Measurements from ENCODE around the gene NOTO.

The NOTO gene

GRCh38 chr2:73233932-73234832 lies 31.8 kb downstream of the NOTO start, which contains the start of gene CCT7:
CCT7 (plus strand) TSS chr2:73234308; CDS start chr2:73234379, 71 bp downstream.
- DNase-seq (ENCODE audit: low read depth, low spot score) = peak; percentile 89

GRCh38 chr2:73235315-73236028 lies 33.1 kb downstream of the NOTO start:
- no peak for DNase-seq (ENCODE audit: low read depth, low spot score)

GRCh38 chr2:73237168-73237567 lies 34.8 kb downstream of the NOTO start:
- DNase-seq (ENCODE audit: low read depth, low spot score) = no peak

GRCh38 chr2:73238149-73238548 lies 35.8 kb downstream of the NOTO start:
- DNase-seq (ENCODE audit: low read depth, low spot score) = no peak

- DNase-seq (ENCODE audit: low read depth, low spot score) = no peak
Observed at GRCh38 chr2:73238976-73239375, 36.6 kb downstream of the NOTO start.

GRCh38 chr2:73239776-73240175 lies 37.4 kb downstream of the NOTO start:
- DNase-seq (ENCODE audit: low read depth, low spot score) = no peak

- DNase-seq (ENCODE audit: low read depth, low spot score) = no peak
Observed at GRCh38 chr2:73243884-73244570, 41.7 kb downstream of the NOTO start.

- no peak for DNase-seq (ENCODE audit: low read depth, low spot score)
Observed at GRCh38 chr2:73244580-73244979, 42.2 kb downstream of the NOTO start.

GRCh38 chr2:73246850-73247249 lies 44.5 kb downstream of the NOTO start:
- no peak for DNase-seq (ENCODE audit: low read depth, low spot score)

- DNase-seq (ENCODE audit: low read depth, low spot score) = no peak
Observed at GRCh38 chr2:73249636-73250035, 47.3 kb downstream of the NOTO start.

- no peak for DNase-seq (ENCODE audit: low read depth, low spot score)
Observed at GRCh38 chr2:73250872-73251846, 48.8 kb downstream of the NOTO start.

- no peak for DNase-seq (ENCODE audit: low read depth, low spot score)
Observed at GRCh38 chr2:73252238-73253027, 50.1 kb downstream of the NOTO start.

GRCh38 chr2:73253400-73253799 lies 51.0 kb downstream of the NOTO start:
- DNase-seq (ENCODE audit: low read depth, low spot score) = no peak

- DNase-seq (ENCODE audit: low read depth, low spot score) = no peak
Observed at GRCh38 chr2:73253901-73254300, 51.5 kb downstream of the NOTO start.

- no peak for DNase-seq (ENCODE audit: low read depth, low spot score)
Observed at GRCh38 chr2:73254343-73255006, 52.1 kb downstream of the NOTO start.

- DNase-seq (ENCODE audit: low read depth, low spot score) = no peak
Observed at GRCh38 chr2:73255007-73255644, 52.8 kb downstream of the NOTO start.

GRCh38 chr2:73255907-73256617 lies 53.7 kb downstream of the NOTO start:
- DNase-seq (ENCODE audit: low read depth, low spot score) = no peak

- no peak for DNase-seq (ENCODE audit: low read depth, low spot score)
Observed at GRCh38 chr2:73256618-73256922, 54.2 kb downstream of the NOTO start.

- no peak for DNase-seq (ENCODE audit: low read depth, low spot score)
Observed at GRCh38 chr2:73257021-73257420, 54.6 kb downstream of the NOTO start.
